Stimulated activated CD8-positive, alpha-beta memory T cell treated with anti-CD3 and anti-CD28 coated beads, Interleukin-12 subunit alpha, Interleukin-12 subunit beta, amount 100 ng/mL, for 24 hours (primary cell): Measurements from ENCODE around the gene COA3.

Experiments used
- DNase-seq: peaks from one replicate; pipeline ENCODE4 v3.0.0-alpha.2; 2020; ENCODE audit errors: extremely low read depth

The COA3 gene

GRCh38 chr17:42750739-42751344, 47.7 kb downstream of the COA3 start:
- no peak for DNase-seq

GRCh38 chr17:42748908-42749798, 49.4 kb downstream of the COA3 start:
- no peak for DNase-seq

GRCh38 chr17:42748202-42748907, 50.1 kb downstream of the COA3 start:
- DNase-seq: no peak
